Stimulated activated CD4-positive, alpha-beta T cell treated with anti-CD3 and anti-CD28 coated beads, Interleukin-2, amount 100 ng/mL, for 4 hours (primary cell): Measurements from ENCODE around the gene MAGEL2.
"Not testable (repeated sequence)": the region's sequence is repeated elsewhere in the genome, so short reads cannot be mapped to it uniquely, and the experiment has no call there.

Experiments used
- DNase-seq: peaks from one replicate; pipeline ENCODE4 v3.0.0-alpha.2; 2020; ENCODE audit warnings: low read depth

Gene MAGEL2

DNA sequence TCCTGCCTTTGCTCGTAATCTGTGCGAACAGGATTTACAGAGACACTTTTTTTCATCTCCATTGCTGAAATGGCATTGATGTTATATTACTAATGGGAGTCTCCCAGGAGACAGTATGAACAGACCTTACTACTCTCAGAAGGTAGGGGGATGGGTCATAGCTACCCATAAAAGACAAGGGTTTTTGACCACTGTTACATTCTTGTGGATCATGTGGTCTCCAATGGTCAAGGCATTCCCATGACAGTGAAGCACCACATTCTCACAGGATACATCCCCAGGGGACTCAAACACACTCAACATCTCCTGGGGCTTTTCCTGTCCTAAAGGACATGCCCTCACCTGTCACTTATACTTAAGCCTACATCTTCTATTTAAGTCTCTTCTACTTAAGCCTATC lies 41.4 kb downstream of the MAGEL2 start:
- DNase-seq, result no peak

DNA sequence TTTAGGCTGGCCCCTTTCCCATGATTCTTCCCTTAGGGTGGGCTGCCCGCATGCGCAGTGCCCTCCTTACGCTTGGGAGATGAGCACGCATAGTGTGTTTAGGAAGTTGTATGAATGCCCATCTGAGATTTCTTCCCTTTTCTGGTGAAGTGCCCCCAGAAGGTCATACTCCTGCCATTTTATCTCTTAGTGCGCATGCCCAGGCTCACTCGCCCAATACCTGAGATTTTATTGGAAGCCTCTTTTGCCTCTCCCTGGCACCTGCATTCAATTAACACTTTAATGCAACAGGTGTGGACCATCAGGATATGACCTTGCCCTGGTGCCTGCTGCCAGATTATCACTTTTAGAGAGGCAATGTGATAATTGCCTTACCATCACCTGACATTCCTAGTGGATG lies 45.5 kb downstream of the MAGEL2 start:
- no peak for DNase-seq

DNA sequence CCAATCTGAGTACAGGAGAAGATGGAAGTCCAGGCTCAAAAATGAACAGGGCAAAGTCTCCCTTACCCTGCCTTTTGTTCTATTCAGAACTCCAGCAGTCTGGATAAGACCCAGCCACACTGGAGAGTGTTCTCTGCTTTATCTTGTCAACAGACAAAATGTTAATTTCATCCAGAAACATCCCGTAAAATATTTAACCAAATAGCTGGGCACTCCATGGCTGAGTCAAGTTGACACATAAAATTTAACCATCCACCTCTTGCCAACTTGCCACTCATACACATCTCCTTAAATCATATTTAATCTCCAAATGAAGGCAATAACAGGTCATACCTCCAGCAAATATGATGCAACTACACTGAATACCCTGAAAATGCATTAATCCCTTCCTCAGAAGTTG lies 48.6 kb downstream of the MAGEL2 start:
- no peak for DNase-seq

DNA sequence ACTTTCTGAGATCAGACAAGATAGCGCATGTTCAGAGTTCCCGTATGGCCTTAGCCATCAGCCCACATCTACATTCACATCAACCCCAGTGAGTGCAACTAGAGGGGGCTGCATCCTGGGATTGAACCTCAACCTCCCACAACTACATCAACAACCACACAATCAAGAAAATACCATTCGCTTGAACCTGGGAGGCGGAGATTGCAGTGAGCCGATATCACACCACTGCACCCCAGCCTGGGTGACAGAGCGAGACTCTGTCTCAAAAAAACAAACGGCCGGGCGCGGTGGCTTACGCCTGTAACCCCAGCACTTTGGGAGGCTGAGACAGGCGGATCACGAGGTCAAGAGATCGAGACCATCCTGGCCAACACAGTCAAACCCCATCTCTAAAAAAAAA lies 50.4 kb downstream of the MAGEL2 start:
- not testable (repeated sequence) for DNase-seq

DNA sequence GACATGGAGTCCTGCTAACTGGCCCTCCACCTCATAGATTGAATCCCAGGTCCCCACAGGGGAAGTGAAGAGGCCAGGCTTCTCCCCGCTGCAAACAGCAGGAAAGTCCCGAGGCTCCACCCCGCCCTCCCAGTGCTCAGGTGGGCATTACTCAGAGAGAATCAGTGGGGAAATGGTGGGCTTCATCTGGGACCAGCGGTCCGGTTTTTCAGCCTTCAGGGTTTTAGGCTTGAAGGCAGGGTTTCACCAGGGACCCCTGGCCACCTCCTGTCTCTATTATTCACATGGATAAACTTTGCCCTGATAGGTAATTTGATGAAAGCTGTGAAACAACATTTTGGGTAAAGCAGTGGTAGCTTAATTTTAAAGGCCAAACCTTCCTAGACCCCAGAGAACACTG lies 50.9 kb downstream of the MAGEL2 start:
- no peak for DNase-seq

DNA sequence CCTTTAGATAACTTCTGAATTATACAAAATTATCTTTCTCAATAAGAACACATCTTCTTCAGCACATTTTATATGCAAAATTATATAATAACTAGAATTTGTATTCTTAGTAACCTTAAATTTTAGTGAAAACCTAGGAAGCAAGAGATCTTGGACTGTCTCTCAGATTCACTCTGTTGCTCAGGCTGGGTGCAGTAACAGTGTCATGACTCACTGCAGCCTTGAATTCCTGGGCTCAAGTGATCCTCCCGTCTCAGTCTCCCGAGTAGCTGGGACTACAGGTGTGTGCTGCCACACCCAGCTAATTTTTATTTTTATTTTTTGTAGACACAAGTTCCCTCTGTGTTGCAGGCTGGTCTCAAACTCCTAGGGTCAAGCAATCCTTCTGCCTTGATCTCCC lies 52.3 kb downstream of the MAGEL2 start:
- no peak for DNase-seq

- no peak for DNase-seq
Measured at GRCh38 chr15:23594252-23594770, 53.4 kb downstream of the MAGEL2 start.
